ENCODE data around the gene EEF2K.

Gene EEF2K

DNA sequence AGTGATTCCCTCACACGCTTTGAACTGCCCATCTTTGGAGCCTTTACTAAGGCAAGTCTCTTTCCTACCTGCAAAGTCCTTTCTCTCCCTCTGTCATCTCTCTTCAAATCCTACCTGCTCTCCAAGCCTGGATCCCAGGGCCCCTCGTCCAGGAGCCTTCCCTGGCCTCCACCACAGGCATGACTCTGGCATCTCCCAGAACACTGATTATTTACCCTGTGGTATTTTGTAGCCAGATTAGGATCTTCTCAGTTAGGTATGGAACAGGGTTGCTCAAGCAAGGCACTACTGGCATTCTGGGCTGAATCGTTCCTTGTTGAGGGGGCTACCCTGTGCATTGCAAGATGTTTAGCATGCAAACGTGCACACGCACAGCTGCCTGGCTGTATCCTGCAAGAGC lies 59.3 kb downstream of the EEF2K start:
- H3K36me3 ChIP-seq = peaks cover 87% of the 10 kb centered on the region
- no peak for DNase-seq
- no peaks in the 10 kb centered on the region for H3K9me3 ChIP-seq (ENCODE audit: severe bottlenecking)
- TF ChIP-seq, protein P1, sequence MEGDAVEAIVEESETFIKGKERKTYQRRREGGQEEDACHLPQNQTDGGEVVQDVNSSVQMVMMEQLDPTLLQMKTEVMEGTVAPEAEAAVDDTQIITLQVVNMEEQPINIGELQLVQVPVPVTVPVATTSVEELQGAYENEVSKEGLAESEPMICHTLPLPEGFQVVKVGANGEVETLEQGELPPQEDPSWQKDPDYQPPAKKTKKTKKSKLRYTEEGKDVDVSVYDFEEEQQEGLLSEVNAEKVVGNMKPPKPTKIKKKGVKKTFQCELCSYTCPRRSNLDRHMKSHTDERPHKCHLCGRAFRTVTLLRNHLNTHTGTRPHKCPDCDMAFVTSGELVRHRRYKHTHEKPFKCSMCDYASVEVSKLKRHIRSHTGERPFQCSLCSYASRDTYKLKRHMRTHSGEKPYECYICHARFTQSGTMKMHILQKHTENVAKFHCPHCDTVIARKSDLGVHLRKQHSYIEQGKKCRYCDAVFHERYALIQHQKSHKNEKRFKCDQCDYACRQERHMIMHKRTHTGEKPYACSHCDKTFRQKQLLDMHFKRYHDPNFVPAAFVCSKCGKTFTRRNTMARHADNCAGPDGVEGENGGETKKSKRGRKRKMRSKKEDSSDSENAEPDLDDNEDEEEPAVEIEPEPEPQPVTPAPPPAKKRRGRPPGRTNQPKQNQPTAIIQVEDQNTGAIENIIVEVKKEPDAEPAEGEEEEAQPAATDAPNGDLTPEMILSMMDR (IDR thresholded peaks at IDR 0.05; ENCODE audit: low read depth, low read length) = no peak
- no peak overlapping the region for H3K4me3 ChIP-seq (ENCODE audit: low read depth, low read length)
- H3K27ac ChIP-seq = peak overlapping the region; percentile 75
- H3K27me3 ChIP-seq (ENCODE audit: insufficient read depth, low read depth, severe bottlenecking) = no peaks in the 10 kb centered on the region

DNA sequence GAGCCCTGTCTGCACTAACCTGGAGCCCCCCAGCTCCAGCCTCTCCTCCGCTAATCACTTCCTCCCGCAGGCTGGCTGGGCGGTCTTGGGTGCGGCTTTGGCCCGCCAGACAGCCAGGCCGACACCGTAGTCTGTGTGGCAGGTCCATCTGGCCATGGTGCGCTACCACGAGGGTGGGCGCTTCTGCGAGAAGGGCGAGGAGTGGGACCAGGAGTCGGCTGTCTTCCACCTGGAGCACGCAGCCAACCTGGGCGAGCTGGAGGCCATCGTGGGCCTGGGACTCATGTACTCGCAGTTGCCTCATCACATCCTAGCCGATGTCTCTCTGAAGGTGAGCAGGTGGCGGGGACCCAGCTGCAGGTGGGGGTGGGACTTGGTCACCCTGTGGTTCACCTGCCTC lies 60.5 kb downstream of the EEF2K start:
- TF ChIP-seq, protein P1 (IDR thresholded peaks at IDR 0.05; ENCODE audit: low read depth, low read length) = no peak
- no peak overlapping the region for H3K4me3 ChIP-seq (ENCODE audit: low read depth, low read length)
- H3K27ac ChIP-seq = peak overlapping the region; percentile 26
- peaks cover 85% of the 10 kb centered on the region for H3K36me3 ChIP-seq
- DNase-seq = no peak
- H3K27me3 ChIP-seq (ENCODE audit: insufficient read depth, low read depth, severe bottlenecking) = no peaks in the 10 kb centered on the region
- H3K9me3 ChIP-seq (ENCODE audit: severe bottlenecking) = no peaks in the 10 kb centered on the region

DNA sequence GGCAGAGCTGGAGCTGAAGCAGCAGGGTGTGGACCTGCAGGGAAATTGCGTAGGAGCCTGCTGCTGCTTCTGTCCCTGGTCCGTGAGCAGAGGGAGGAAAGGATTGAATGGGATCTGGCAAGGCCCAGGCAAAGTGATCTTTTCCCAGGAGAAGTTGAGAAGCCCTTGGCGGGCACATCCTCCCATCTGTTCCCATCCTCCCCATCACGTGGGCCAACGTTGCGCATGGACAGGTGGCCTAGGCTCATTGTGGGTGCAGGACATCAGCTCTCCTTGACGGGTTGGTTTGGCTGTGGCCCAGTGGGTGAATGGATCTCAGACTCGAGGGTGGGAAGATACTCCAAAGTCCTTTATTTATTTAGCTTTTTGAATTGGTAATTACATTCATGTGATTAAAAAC lies 61.7 kb downstream of the EEF2K start:
- H3K27ac ChIP-seq = peak overlapping the region; percentile 62
- TF ChIP-seq, protein P1 (IDR thresholded peaks at IDR 0.05; ENCODE audit: low read depth, low read length) = no peak
- H3K27me3 ChIP-seq (ENCODE audit: insufficient read depth, low read depth, severe bottlenecking) = no peaks in the 10 kb centered on the region
- H3K4me3 ChIP-seq (ENCODE audit: low read depth, low read length) = no peak overlapping the region
- peaks cover 85% of the 10 kb centered on the region for H3K36me3 ChIP-seq
- DNase-seq = peak; percentile 67
- no peaks in the 10 kb centered on the region for H3K9me3 ChIP-seq (ENCODE audit: severe bottlenecking)

DNA sequence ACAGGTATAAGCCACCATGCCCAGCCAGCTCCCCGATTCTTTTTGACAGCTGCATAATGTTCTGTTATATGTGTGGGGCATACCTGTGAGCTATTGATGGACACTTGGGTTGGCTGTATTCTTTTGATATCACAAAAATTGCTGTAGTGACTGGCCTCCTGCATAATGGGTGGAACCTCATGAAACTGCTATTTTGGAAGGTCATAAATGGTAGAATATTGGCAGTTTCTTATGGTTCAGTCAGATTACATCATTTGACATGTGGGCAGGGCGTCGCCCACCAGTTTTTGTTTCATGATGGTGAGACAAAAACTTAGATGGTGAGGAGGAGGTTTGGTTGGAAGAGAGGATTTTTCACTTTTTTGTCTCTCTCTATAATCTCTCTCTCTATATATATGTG lies 64.4 kb downstream of the EEF2K start:
- H3K9me3 ChIP-seq (ENCODE audit: severe bottlenecking) = no peaks in the 10 kb centered on the region
- H3K4me3 ChIP-seq (ENCODE audit: low read depth, low read length) = no peak overlapping the region
- no peaks in the 10 kb centered on the region for H3K27me3 ChIP-seq (ENCODE audit: insufficient read depth, low read depth, severe bottlenecking)
- peaks cover 98% of the 10 kb centered on the region for H3K36me3 ChIP-seq
- TF ChIP-seq, protein P1 (IDR thresholded peaks at IDR 0.05; ENCODE audit: low read depth, low read length) = no peak
- no peak for DNase-seq
- H3K27ac ChIP-seq = no peak overlapping the region

DNA sequence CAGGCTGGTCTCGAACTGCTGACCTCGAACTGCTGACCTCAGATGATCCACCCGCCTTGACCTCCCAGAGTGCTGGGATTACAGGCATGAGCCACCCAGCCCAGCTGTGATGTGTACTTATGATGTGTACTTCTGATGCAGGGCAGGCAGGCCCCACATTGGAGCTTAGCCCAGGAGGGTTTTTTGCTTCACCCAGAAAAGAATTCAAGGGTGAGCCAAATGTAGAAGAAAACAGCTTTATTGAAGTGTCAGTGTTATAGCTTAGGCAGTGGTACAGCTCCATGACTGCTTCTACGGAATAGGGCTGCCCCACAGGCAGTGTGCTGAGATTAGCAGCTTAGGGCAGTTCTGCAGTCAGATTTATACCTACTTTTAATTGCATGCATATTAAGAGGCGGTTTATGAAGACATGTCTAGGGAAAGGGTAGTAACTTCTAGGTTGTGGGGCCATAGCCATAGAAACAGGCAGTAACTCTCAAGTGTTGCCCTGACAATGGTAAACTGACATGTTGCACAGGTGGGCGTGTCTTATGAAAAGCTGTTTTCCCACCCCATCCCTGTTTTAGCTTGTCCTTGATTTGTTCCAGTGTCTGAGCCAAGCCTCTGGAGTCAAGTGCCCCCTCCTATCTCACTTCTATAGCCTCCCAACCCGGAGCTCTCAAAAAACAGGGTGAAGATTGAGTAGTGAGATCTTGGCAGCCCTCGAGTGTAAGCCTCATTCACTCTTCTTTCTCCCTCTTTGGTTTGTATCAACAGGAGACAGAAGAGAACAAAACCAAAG lies 67.0 kb downstream of the EEF2K start:
- peak overlapping the region; percentile 40 for H3K27ac ChIP-seq
- TF ChIP-seq, protein P1 (IDR thresholded peaks at IDR 0.05; ENCODE audit: low read depth, low read length) = no peak
- DNase-seq = peak; percentile 48
- H3K9me3 ChIP-seq (ENCODE audit: severe bottlenecking) = no peaks in the 10 kb centered on the region
- no peak overlapping the region for H3K4me3 ChIP-seq (ENCODE audit: low read depth, low read length)
- peaks cover 98% of the 10 kb centered on the region for H3K36me3 ChIP-seq
- H3K27me3 ChIP-seq (ENCODE audit: insufficient read depth, low read depth, severe bottlenecking) = no peaks in the 10 kb centered on the region

DNA sequence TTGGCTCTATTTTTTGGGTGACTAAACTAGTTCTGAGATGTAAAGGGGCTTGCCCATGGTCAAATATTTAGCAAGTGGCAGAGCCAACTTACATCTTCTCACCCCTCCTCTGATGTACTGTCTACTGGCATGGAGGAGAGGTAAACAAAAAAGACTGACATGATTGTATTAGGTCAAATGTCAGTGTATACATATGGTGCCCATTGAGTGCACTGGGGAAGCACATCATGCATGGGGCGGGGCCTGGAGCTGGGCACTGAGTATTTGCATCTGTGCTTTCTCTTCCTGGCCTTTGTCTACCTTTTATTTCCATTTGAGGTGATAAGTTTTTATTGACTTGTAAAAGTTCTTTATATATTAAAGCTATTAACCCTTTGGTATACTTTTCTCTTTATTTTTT lies 68.8 kb downstream of the EEF2K start:
- no peak overlapping the region for H3K27ac ChIP-seq
- H3K4me3 ChIP-seq (ENCODE audit: low read depth, low read length) = no peak overlapping the region
- H3K36me3 ChIP-seq = peaks cover 94% of the 10 kb centered on the region
- no peaks in the 10 kb centered on the region for H3K27me3 ChIP-seq (ENCODE audit: insufficient read depth, low read depth, severe bottlenecking)
- DNase-seq = no peak
- TF ChIP-seq, protein P1 (IDR thresholded peaks at IDR 0.05; ENCODE audit: low read depth, low read length) = no peak
- H3K9me3 ChIP-seq (ENCODE audit: severe bottlenecking) = no peaks in the 10 kb centered on the region

Data from WERI-Rb-1 (cell line).